ENCODE data around the gene POGLUT2. TPM values are rescaled to one million over a fixed set of nuclear protein-coding genes. Genes with fewer than 3 reads are reported as not detected.

Gene POGLUT2
- total RNA-seq (2021) = 2.8 and 3.2 TPM in 2 replicates
- Bru-seq, nascent RNA = percentile 29 among the genes with signal in this experiment
- percentile 38 among the genes with signal in this experiment for BruChase-seq, experiment 1, labeled RNA remaining after a 2-hour chase
- BruChase-seq, experiment 2, labeled RNA remaining after a 6-hour chase = percentile 42 among the genes with signal in this experiment
- long read RNA-seq, transcript KDELC1-201 (10 exons, 2,060 nt) = major isoform, 6 of 7 reads
- long read RNA-seq, partial matches to known transcripts = 0 of 7 reads
- long read RNA-seq, other reads (novel, unspliced or antisense) = 1 of 7 reads

- peaks cover 7% of the 10 kb centered on the region for H3K79me2 ChIP-seq (ENCODE audit: low read depth)
Measured at GRCh38 chr13:102798581-102799425, at the start of gene POGLUT2, which contains the start of gene BIVM. POGLUT2 (minus strand) TSS chr13:102798976; CDS start chr13:102798670, 306 bp downstream. BIVM (plus strand) TSS chr13:102799119; CDS start chr13:102807268, 8,149 bp downstream.

GRCh38 chr13:102847272-102848234 lies 48.8 kb upstream of the POGLUT2 start:
- Histone ChIP-seq H2AFZ (peak overlapping the region; percentile 97), H3K36me3 (ENCODE audit: low read depth) (0 out of 2 replicates have a peak, but pooled peaks cover 2% of the 10 kb centered on the region), H3F3A (ENCODE audit: insufficient read depth, low read depth) (peaks cover 5% of the 10 kb centered on the region; the same call in 1 of the 2 replicates), H4K20me1 (ENCODE audit: insufficient read depth) (peaks cover 17% of the 10 kb centered on the region; the same call in 1 of the 2 replicates), H3K27ac (peak overlapping the region; percentile 73), H3K4me1 (replicated peaks; ENCODE audit: insufficient read depth) (peaks cover 13% of the 10 kb centered on the region; the same call in 1 of the 2 replicates), H3K4me2 (peak overlapping the region; percentile 99), H3K9me3 (ENCODE audit: insufficient read depth, low read depth) (no peaks in the 10 kb centered on the region), H3K9me2 (ENCODE audit: insufficient read depth) (no peaks in the 10 kb centered on the region), H3K4me3 (peak overlapping the region; percentile 90), H3K79me2 (ENCODE audit: low read depth) (peaks cover 45% of the 10 kb centered on the region), H3K27me3 (ENCODE audit: insufficient read depth, low read depth) (no peaks in the 10 kb centered on the region)
- no TSS peak for BruUV-seq (replicated peaks)
- intact Hi-C loops (cut with micrococcal nuclease; ENCODE audit: unreplicated experiment) = loop anchor here (1.0 to 10.0 kb wide), 8 partner anchors 47 to 1703 kb away; partner anchors contain the start of gene TEX30
- CTCF ChIA-PET = no interaction called here
- TF ChIP-seq CTCF (conservative IDR thresholded peaks at IDR 0.05) (peak; percentile 92), EZH2 (IDR thresholded peaks at IDR 0.05; ENCODE audit: low read depth) (no peak)
- POLR2A ChIA-PET (ENCODE audit: unreplicated experiment) = no interaction called here
- no peak for DNase-seq

More at GRCh38 chr13:102798581-102799425, at the start of gene POGLUT2, which contains the start of gene BIVM:
- Histone ChIP-seq H2AFZ (peak within 1 kb of the TSS; percentile 100), H3K9me3 (ENCODE audit: insufficient read depth, low read depth) (no peaks in the 10 kb centered on the region), H3K9me2 (ENCODE audit: insufficient read depth) (no peaks in the 10 kb centered on the region), H3K4me2 (peak within 1 kb of the TSS; percentile 93), H3K36me3 (ENCODE audit: low read depth) (no peaks in the 10 kb centered on the region), H3F3A (ENCODE audit: insufficient read depth, low read depth) (no peaks in the 10 kb centered on the region), H4K20me1 (ENCODE audit: insufficient read depth) (no peaks in the 10 kb centered on the region), H3K4me3 (peak within 1 kb of the TSS; percentile 87), H3K27me3 (ENCODE audit: insufficient read depth, low read depth) (no peaks in the 10 kb centered on the region), H3K27ac (no peak within 1 kb of the TSS), H3K4me1 (replicated peaks; ENCODE audit: insufficient read depth) (peaks cover 15% of the 10 kb centered on the region; the same call in 1 of the 2 replicates)
- ChIA-PET CTCF (no interaction called here), POLR2A (ENCODE audit: unreplicated experiment) (no interaction called here)
- intact Hi-C loops (cut with micrococcal nuclease; ENCODE audit: unreplicated experiment) = loop anchor here (1.0 kb wide), 1 partner anchor 203 kb away; the partner anchor contains the start of gene TPP2
- peak; percentile 88 for DNase-seq
- BruUV-seq (replicated peaks) = no TSS peak
- TF ChIP-seq CTCF (conservative IDR thresholded peaks at IDR 0.05) = no peak
- TF ChIP-seq EZH2 (IDR thresholded peaks at IDR 0.05; ENCODE audit: low read depth) = no peak

All from PC-9 (cell line).